Colonic mucosa (tissue), 4 donors: ENCODE measurements around the gene NEK10. TPM values are rescaled to one million over a fixed set of nuclear protein-coding genes. Genes with fewer than 3 reads are reported as not detected.
"Not testable (repeated sequence)": the region's sequence is repeated elsewhere in the genome, so short reads cannot be mapped to it uniquely, and the experiment has no call there.

Experiments
- DNase-seq: peaks from one replicate; pipeline ENCODE4 v3.0.0-alpha.2; 2020
- H3K27ac ChIP-seq: fragments of 200-600 bp; one replicate; pipeline ENCODE4 v1.8.0; 2021
- H3K27me3 ChIP-seq: fragments of 200-600 bp; one replicate; pipeline ENCODE4 v1.8.0; 2021
- H3K36me3 ChIP-seq: fragments of 200-600 bp; one replicate; pipeline ENCODE4 v1.8.0; 2021
- H3K4me1 ChIP-seq: fragments of 200-600 bp; one replicate; pipeline ENCODE4 v1.8.0; 2021; ENCODE audit warnings: mild to moderate bottlenecking
- H3K4me3 ChIP-seq: fragments of 200-600 bp; one replicate; pipeline ENCODE4 v1.8.0; 2021
- H3K9ac ChIP-seq, 2 donors: one replicate each; pipeline ENCODE4 v1.7.0; 2013; ENCODE audit warnings: control low read depth in 2 of 2, low read depth in 2 of 2, low read length in 2 of 2
- H3K9me3 ChIP-seq: fragments of 200-600 bp; one replicate; pipeline ENCODE4 v1.8.0; 2021
- intact Hi-C: fragments of 100-400 bp; cut with DNase I; formaldehyde crosslinking; loops from one replicate; pipeline ENCODE4 v1.14.1; 2022
- total RNA-seq, 2 donors: library from RNA; stranded (reverse); fragmentation: NEBNext Ultra II Directional in 1 of 2; extraction: Animal tissue kit (Norgen Biotek cat#: 25700) in 1 of 2; gene quantifications; one replicate each; pipeline ENCODE4 v1.2.1, GENCODE V29; 2021
- TF ChIP-seq, protein P1 (sequence below): fragments of 200-600 bp; IDR thresholded peaks from one replicate; pipeline ENCODE4 v1.8.0; 2022; ENCODE audit warnings: antibody characterized with exemption, mild to moderate bottlenecking
- donor health status: healthy.
- donor health status: DM: no; HTN: no; CAD: no.
- donor health status: DM: no; HTN: no; CAD: no.

The NEK10 gene
- total RNA-seq, 2 donors from 2014 or later, result 0.67 to 0.88 TPM

DNA sequence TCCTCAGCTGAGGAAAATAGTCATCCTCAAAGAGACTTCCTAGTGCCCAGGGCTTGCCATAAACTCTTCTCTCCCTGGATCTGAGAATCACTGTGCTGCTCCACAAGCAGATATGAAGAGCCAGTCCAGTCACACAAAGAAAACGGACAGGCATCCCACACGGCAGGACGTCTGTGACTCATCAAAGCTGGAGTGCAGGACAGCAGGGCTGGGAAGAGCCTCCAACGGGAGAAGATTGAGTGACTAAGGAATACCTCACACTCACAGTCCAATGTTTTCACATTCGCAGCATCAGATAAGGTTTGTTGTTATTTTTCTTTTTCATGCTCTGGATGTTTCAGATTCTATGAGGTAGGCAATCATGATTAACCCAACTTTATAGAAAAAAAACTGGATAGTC is 57.8 kb downstream of the NEK10 start:
- H3K9ac ChIP-seq, result no peak overlapping the region
- H3K27ac ChIP-seq, result no peak overlapping the region
- H3K9me3 ChIP-seq, result no peaks in the 10 kb centered on the region
- TF ChIP-seq, protein P1, sequence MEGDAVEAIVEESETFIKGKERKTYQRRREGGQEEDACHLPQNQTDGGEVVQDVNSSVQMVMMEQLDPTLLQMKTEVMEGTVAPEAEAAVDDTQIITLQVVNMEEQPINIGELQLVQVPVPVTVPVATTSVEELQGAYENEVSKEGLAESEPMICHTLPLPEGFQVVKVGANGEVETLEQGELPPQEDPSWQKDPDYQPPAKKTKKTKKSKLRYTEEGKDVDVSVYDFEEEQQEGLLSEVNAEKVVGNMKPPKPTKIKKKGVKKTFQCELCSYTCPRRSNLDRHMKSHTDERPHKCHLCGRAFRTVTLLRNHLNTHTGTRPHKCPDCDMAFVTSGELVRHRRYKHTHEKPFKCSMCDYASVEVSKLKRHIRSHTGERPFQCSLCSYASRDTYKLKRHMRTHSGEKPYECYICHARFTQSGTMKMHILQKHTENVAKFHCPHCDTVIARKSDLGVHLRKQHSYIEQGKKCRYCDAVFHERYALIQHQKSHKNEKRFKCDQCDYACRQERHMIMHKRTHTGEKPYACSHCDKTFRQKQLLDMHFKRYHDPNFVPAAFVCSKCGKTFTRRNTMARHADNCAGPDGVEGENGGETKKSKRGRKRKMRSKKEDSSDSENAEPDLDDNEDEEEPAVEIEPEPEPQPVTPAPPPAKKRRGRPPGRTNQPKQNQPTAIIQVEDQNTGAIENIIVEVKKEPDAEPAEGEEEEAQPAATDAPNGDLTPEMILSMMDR, result no peak
- no peak overlapping the region for H3K4me3 ChIP-seq
- H3K27me3 ChIP-seq, result no peaks in the 10 kb centered on the region
- no peaks in the 10 kb centered on the region for H3K4me1 ChIP-seq
- no peaks in the 10 kb centered on the region for H3K36me3 ChIP-seq
- intact Hi-C loops, result loop anchor here (5.0 kb wide), 1 partner anchor 156 kb away; no protein-coding TSS in a partner anchor
- no peak for DNase-seq

DNA sequence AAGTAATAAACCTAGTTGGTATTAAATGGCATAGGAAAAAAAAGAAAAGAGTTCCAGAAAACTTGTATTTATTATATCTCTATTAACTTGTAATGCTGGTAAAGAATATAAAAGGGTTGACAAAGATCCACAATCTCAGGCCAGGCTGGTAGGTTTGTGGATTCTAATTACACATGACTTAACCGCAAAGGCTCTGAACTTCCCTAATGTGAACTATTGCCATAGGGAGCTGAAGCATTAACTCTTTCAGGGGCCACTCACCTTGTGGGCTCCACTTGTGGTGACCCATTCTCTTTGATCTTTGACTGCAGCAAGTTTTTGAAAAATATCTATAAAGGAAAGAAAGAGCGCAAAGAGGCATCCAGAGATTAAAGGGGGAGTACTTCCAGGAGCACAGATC is 58.5 kb downstream of the NEK10 start:
- TF ChIP-seq, protein P1, result no peak
- Histone ChIP-seq H3K4me3 (no peak overlapping the region), H3K36me3 (no peaks in the 10 kb centered on the region), H3K9me3 (no peaks in the 10 kb centered on the region), H3K27ac (no peak overlapping the region), H3K27me3 (no peaks in the 10 kb centered on the region), H3K9ac (no peak overlapping the region), H3K4me1 (no peaks in the 10 kb centered on the region)
- DNase-seq, result no peak
- intact Hi-C loops, result loop anchor here (5.0 kb wide), 1 partner anchor 157 kb away; no protein-coding TSS in a partner anchor

DNA sequence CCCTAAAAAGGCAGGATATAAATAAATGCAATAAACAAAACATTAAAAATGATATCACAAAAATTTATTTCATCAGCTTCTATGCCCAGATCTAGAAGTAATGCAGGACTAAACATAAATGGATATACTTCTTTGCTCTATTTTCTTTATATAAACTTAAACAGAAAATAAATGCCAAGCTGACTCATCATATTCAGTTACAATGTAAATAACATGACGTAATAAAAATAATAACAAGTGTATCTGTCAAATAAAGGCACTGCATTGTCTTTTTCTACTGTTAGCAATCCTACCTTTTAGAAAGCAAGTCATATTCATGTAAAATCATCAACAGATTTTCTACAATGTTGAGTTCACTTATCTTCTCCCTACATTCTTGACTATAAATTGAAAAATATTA is 61.6 kb downstream of the NEK10 start:
- TF ChIP-seq, protein P1, result no peak
- Histone ChIP-seq H3K27ac (no peak overlapping the region), H3K4me1 (no peaks in the 10 kb centered on the region), H3K27me3 (no peaks in the 10 kb centered on the region), H3K9ac (no peak overlapping the region), H3K36me3 (no peaks in the 10 kb centered on the region), H3K9me3 (no peaks in the 10 kb centered on the region), H3K4me3 (no peak overlapping the region)
- no peak for DNase-seq
- intact Hi-C loops, result no loop called here

DNA sequence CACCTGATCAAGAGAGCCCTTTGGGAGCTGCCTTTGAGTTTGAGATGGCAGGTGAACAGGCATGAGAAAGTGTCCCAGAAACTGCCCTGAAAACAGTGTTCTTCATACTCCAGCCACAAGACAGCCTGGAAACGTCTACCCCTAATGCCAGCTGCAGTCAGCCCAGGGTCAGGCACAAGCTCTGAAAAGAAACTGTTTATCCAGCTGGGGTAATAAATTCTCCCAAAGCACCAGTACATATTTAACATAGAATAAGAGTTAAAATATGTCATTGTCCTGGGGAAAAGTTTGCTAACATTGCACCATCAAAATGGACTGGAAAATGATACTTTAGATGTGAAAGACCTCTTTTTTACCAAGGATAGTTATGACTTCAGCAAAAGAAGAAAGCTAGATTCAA is 66.3 kb downstream of the NEK10 start:
- DNase-seq, result no peak
- TF ChIP-seq, protein P1, result no peak
- Histone ChIP-seq H3K4me1 (no peaks in the 10 kb centered on the region), H3K36me3 (no peaks in the 10 kb centered on the region), H3K9ac (no peak overlapping the region), H3K27me3 (no peaks in the 10 kb centered on the region), H3K27ac (no peak overlapping the region), H3K9me3 (no peaks in the 10 kb centered on the region), H3K4me3 (no peak overlapping the region)
- intact Hi-C loops, result no loop called here

DNA sequence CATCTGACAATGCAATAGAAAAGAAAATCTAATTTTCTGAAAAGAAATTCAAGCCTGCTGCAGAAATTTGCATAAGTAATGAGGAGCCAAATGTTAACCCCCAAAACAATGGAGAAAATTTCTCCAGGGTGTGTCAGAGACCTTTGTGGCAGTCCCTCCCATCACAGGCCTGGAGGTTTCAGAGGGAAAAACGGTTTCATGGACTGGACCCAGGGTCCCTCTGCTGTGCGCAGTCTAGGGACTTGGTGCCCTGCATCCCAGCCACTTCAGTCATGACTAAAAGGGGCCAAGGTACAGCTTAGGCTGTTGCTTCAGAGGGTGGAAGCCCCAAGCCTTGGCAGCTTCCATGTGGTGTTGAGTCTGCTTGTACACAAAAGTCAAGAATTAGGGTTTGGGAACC is 70.2 kb downstream of the NEK10 start:
- H3K27ac ChIP-seq, DNase-seq: not testable (repeated sequence)

DNA sequence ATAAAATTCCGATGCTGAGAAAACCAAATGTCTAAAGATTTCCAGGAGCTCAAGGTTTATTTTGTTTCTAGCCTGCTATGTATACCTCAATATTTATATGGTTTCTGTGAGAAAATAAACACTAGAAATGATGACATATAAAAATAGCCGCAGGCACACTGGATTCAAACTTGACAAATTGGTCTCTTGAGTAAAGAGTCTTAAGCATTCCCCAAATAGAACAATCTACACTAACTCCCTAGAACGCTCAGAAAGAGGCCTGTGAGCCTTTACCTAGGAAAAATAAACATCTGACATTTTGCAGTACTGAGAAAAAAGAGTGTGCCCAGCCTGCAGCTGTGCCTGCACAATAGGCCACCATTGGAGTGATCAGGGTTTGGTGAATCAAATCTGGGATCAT is 75.2 kb downstream of the NEK10 start:
- Histone ChIP-seq H3K9ac (no peak overlapping the region), H3K4me1 (no peaks in the 10 kb centered on the region), H3K36me3 (no peaks in the 10 kb centered on the region), H3K9me3 (no peaks in the 10 kb centered on the region), H3K4me3 (no peak overlapping the region), H3K27me3 (no peaks in the 10 kb centered on the region), H3K27ac (no peak overlapping the region)
- DNase-seq, result no peak
- intact Hi-C loops, result no loop called here
- TF ChIP-seq, protein P1, result no peak

More for the DNA sequence above, 70.2 kb downstream of the NEK10 start:
- intact Hi-C loops, H3K4me1 ChIP-seq, H3K9ac ChIP-seq, H3K9me3 ChIP-seq, H3K36me3 ChIP-seq, H3K4me3 ChIP-seq, H3K27me3 ChIP-seq: not testable (repeated sequence)
